ENCODE measurements around the gene ZFAND3.

DNA sequence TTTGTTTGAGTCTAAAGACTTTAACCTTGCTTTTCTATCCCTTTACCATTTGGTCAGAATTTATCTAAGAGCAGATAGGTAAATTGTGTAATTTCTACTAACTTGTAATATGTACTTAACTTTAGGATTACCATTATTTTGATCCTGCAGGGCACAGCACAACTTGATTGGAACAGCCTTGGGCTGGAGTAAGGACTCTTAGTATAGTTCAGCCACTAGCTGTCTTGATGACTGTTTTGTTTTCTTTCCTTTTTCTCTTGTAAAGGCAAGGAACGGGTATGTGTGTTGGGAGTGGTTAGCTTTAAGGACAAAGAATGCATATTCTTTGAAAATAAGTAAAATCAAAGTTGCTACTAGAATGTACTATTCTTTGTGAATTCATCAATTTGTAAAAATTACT lies 203.2 kb downstream of the ZFAND3 start:
- no peak for TF ChIP-seq POLR2AphosphoS5 (IDR thresholded peaks at IDR 0.05)
- TF ChIP-seq, protein P1, sequence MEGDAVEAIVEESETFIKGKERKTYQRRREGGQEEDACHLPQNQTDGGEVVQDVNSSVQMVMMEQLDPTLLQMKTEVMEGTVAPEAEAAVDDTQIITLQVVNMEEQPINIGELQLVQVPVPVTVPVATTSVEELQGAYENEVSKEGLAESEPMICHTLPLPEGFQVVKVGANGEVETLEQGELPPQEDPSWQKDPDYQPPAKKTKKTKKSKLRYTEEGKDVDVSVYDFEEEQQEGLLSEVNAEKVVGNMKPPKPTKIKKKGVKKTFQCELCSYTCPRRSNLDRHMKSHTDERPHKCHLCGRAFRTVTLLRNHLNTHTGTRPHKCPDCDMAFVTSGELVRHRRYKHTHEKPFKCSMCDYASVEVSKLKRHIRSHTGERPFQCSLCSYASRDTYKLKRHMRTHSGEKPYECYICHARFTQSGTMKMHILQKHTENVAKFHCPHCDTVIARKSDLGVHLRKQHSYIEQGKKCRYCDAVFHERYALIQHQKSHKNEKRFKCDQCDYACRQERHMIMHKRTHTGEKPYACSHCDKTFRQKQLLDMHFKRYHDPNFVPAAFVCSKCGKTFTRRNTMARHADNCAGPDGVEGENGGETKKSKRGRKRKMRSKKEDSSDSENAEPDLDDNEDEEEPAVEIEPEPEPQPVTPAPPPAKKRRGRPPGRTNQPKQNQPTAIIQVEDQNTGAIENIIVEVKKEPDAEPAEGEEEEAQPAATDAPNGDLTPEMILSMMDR (IDR thresholded peaks at IDR 0.05): no peak
